ENCODE results near the gene MTCL3.

The MTCL3 gene

GRCh38 chr6:127497410-127497809 lies 21.7 kb downstream of the MTCL3 start:
- ChIA-PET CTCF (interaction anchor here (1.5 to 2.4 kb wide), 2 partner anchors 15 to 19 kb away, joined by 4 to 11 read pairs; no protein-coding TSS in a partner anchor), POLR2A (no interaction called here)

GRCh38 chr6:127496471-127496870 lies 22.7 kb downstream of the MTCL3 start:
- Histone ChIP-seq H3K4me2 (ENCODE audit: insufficient read depth, low read length) (no peak overlapping the region), H3K9me1 (replicated peaks; ENCODE audit: control insufficient read depth, extremely low read depth, insufficient read depth, low read length) (no peaks in the 10 kb centered on the region), H3K4me1 (ENCODE audit: control insufficient read depth, extremely low read depth, insufficient read depth, low read length) (no peaks in the 10 kb centered on the region), H3K27me3 (ENCODE audit: control insufficient read depth in 2 of 2, insufficient read depth in 2 of 2, low read length in 2 of 2) (peaks cover 5 to 13% of the 10 kb centered on the region in 2 experiments), H2AFZ (ENCODE audit: low read depth, low read length) (no peak overlapping the region), H3K9ac (replicated peaks; ENCODE audit: extremely low read depth, insufficient read depth, low read length) (no peak overlapping the region), H3K9me3 (replicated peaks; ENCODE audit: control insufficient read depth, insufficient read depth, low read length) (no peaks in the 10 kb centered on the region), H3K4me3 (replicated peaks in 1 of 3; ENCODE audit: insufficient read depth in 1 of 3, low read depth in 1 of 3, low read length in 3 of 3) (no peak overlapping the region), H3K27ac (ENCODE audit: insufficient read depth, low read depth, low read length) (no peak overlapping the region), H4K20me1 (replicated peaks; ENCODE audit: control insufficient read depth, extremely low read depth, insufficient read depth, low read length) (no peaks in the 10 kb centered on the region), H3K36me3 (ENCODE audit: control insufficient read depth in 2 of 2, extremely low read depth in 1 of 2, insufficient read depth in 2 of 2, low read length in 2 of 2) (no peaks in the 10 kb centered on the region), H3K79me2 (ENCODE audit: control insufficient read depth, insufficient read depth, low read length) (no peaks in the 10 kb centered on the region)
- intact Hi-C loops (cut with micrococcal nuclease) (no loop called here), dilution Hi-C loops (cut with MboI; ENCODE audit: extremely low pct_ligation_motif_present, low sequenced_read_pairs) (no loop called here)
- BruUV-seq (replicated peaks): no TSS peak
- FAIRE-seq (no peak), DNase-seq (ENCODE audit: low read depth, low spot score) (no peak)
- TF ChIP-seq MYC (IDR thresholded peaks at IDR 0.05; ENCODE audit: low read depth, low read length) (no peak), JUN (IDR thresholded peaks at IDR 0.05; ENCODE audit: borderline replicate concordance, insufficient read depth, insufficient read length, low read depth) (no peak), POLR2A (IDR thresholded peaks at IDR 0.05; ENCODE audit: low read depth, low read length) (no peak), CTCF (IDR thresholded peaks at IDR 0.05; ENCODE audit: extremely low read depth in 1 of 2, insufficient read depth in 1 of 2, low read depth in 1 of 2, low read length in 2 of 2) (no peak)
- ChIA-PET CTCF (interaction anchor here (0.8 to 2.4 kb wide), 4 partner anchors 13 to 31 kb away, joined by 3 to 11 read pairs (median 4); no protein-coding TSS in a partner anchor), POLR2A (no interaction called here)

More at GRCh38 chr6:127497410-127497809, 21.7 kb downstream of the MTCL3 start:
- Histone ChIP-seq H3K4me1 (ENCODE audit: control insufficient read depth, extremely low read depth, insufficient read depth, low read length) (no peaks in the 10 kb centered on the region), H3K9ac (replicated peaks; ENCODE audit: extremely low read depth, insufficient read depth, low read length) (no peak overlapping the region), H2AFZ (ENCODE audit: low read depth, low read length) (no peak overlapping the region), H4K20me1 (replicated peaks; ENCODE audit: control insufficient read depth, extremely low read depth, insufficient read depth, low read length) (no peaks in the 10 kb centered on the region), H3K4me3 (replicated peaks in 1 of 3; ENCODE audit: insufficient read depth in 1 of 3, low read depth in 1 of 3, low read length in 3 of 3) (no peak overlapping the region), H3K79me2 (ENCODE audit: control insufficient read depth, insufficient read depth, low read length) (no peaks in the 10 kb centered on the region), H3K9me3 (replicated peaks; ENCODE audit: control insufficient read depth, insufficient read depth, low read length) (no peaks in the 10 kb centered on the region), H3K36me3 (ENCODE audit: control insufficient read depth in 2 of 2, extremely low read depth in 1 of 2, insufficient read depth in 2 of 2, low read length in 2 of 2) (no peaks in the 10 kb centered on the region), H3K27me3 (ENCODE audit: control insufficient read depth in 2 of 2, insufficient read depth in 2 of 2, low read length in 2 of 2) (peaks cover 5 to 13% of the 10 kb centered on the region in 2 experiments), H3K9me1 (replicated peaks; ENCODE audit: control insufficient read depth, extremely low read depth, insufficient read depth, low read length) (no peaks in the 10 kb centered on the region), H3K27ac (ENCODE audit: insufficient read depth, low read depth, low read length) (no peak overlapping the region), H3K4me2 (ENCODE audit: insufficient read depth, low read length) (no peak overlapping the region)
- intact Hi-C loops (cut with micrococcal nuclease): no loop called here
- TF ChIP-seq JUN (IDR thresholded peaks at IDR 0.05; ENCODE audit: borderline replicate concordance, insufficient read depth, insufficient read length, low read depth): no peak
- no peak for TF ChIP-seq FOS (IDR thresholded peaks at IDR 0.05; ENCODE audit: borderline replicate concordance, insufficient read depth, low read length)
- no peak for FAIRE-seq
- no peak for DNase-seq (ENCODE audit: low read depth, low spot score)
- dilution Hi-C loops (cut with MboI; ENCODE audit: extremely low pct_ligation_motif_present, low sequenced_read_pairs): no loop called here
- BruUV-seq (replicated peaks): no TSS peak
